A673 (cell line): Measurements from ENCODE around the gene CBLN3. TPM values are rescaled to one million over a fixed set of nuclear protein-coding genes. Genes with fewer than 3 reads are reported as not detected.

Source experiments
- BruUV-seq: library from RNA; stranded (reverse); fragments of 400-500 nt; replicated peaks from 2 replicates; lab custom pipeline; 2021; lab: Mats Ljungman, UMichigan
- CTCF ChIA-PET: fragments of 300-600 bp; sonication (Branson Sonifier 250); formaldehyde crosslinking; loops from one replicate; lab custom pipeline; 2022; ENCODE audit warnings: antibody characterized with exemption; lab: Charles Lee
- POLR2A ChIA-PET: fragments of 300-600 bp; sonication (Branson Sonifier 250); formaldehyde crosslinking; loops from one replicate; lab custom pipeline; 2022; ENCODE audit warnings: antibody characterized with exemption; ENCODE audit not compliant: low non-redundant PET; lab: Charles Lee
- DNase-seq: peaks from one replicate; pipeline ENCODE4 v3.0.0-alpha.2; 2015; ENCODE audit warnings: low spot score
- H3K27ac ChIP-seq: fragments of 200-600 bp; sonication (generic); 2 replicates; pipeline ENCODE4 v1.5.1; 2016; ENCODE audit warnings: mixed run types, low read depth, mild to moderate bottlenecking, mixed read lengths, antibody characterized with exemption, low read length; ENCODE audit not compliant: poor library complexity, severe bottlenecking
- H3K27me3 ChIP-seq: fragments of 200-600 bp; sonication (generic); replicated peaks from 2 replicates; pipeline ENCODE4 v1.6.1; 2017; ENCODE audit warnings: mixed run types, low read depth, mild to moderate bottlenecking, mixed read lengths, antibody characterized with exemption, low read length; ENCODE audit not compliant: insufficient read depth, poor library complexity
- H3K36me3 ChIP-seq: fragments of 200-600 bp; sonication (generic); 2 replicates; pipeline ENCODE4 v1.6.1; 2016; ENCODE audit warnings: mixed run types, mild to moderate bottlenecking, mixed read lengths, antibody characterized with exemption, low read length; ENCODE audit not compliant: insufficient read depth, poor library complexity, severe bottlenecking
- H3K4me1 ChIP-seq: fragments of 200-600 bp; sonication (generic); 2 replicates; pipeline ENCODE4 v1.6.1; 2017; ENCODE audit warnings: mixed run types, mild to moderate bottlenecking, mixed read lengths, antibody characterized with exemption, low read length; ENCODE audit not compliant: insufficient read depth, poor library complexity, severe bottlenecking
- H3K4me3 ChIP-seq: fragments of 200-600 bp; sonication (generic); 2 replicates; pipeline ENCODE4 v1.5.1; 2016; ENCODE audit warnings: low read depth, mixed run types, mild to moderate bottlenecking, mixed read lengths, low read length; ENCODE audit not compliant: poor library complexity, severe bottlenecking
- H3K9me3 ChIP-seq: fragments of 200-600 bp; sonication (generic); 2 replicates; pipeline ENCODE4 v1.6.1; 2016; ENCODE audit warnings: mixed run types, low read depth, mild to moderate bottlenecking, mixed read lengths, antibody characterized with exemption, low read length; ENCODE audit not compliant: poor library complexity, severe bottlenecking
- EZH2 ChIP-seq: fragments of 200-600 bp; sonication (generic); IDR thresholded peaks from 2 replicates; pipeline ENCODE4 v1.6.1; 2017; ENCODE audit warnings: borderline replicate concordance, low read depth, mild to moderate bottlenecking, mixed read lengths, antibody characterized with exemption, low read length; ENCODE audit not compliant: poor library complexity, severe bottlenecking
- intact Hi-C: fragments of 100-400 bp; cut with micrococcal nuclease; formaldehyde crosslinking; loops from one replicate; pipeline ENCODE4 v1.10.0; 2022; ENCODE audit not compliant: unreplicated experiment
- total RNA-seq: library from RNA; stranded (reverse); gene quantifications from 2 replicates; pipeline ENCODE4 v1.2.3, GENCODE V29; 2021
- TF ChIP-seq, protein P1 (sequence below): fragments of 300-800, 200-600 bp; sonication (generic); conservative IDR thresholded peaks from 2 replicates; pipeline ENCODE4 v1.5.1; 2017; ENCODE audit warnings: low read depth, mild to moderate bottlenecking, antibody characterized with exemption, low read length, moderate library complexity, mixed read lengths

The CBLN3 gene
- total RNA-seq, 1 experiment from 2014 or later, result 0.80 TPM

DNA sequence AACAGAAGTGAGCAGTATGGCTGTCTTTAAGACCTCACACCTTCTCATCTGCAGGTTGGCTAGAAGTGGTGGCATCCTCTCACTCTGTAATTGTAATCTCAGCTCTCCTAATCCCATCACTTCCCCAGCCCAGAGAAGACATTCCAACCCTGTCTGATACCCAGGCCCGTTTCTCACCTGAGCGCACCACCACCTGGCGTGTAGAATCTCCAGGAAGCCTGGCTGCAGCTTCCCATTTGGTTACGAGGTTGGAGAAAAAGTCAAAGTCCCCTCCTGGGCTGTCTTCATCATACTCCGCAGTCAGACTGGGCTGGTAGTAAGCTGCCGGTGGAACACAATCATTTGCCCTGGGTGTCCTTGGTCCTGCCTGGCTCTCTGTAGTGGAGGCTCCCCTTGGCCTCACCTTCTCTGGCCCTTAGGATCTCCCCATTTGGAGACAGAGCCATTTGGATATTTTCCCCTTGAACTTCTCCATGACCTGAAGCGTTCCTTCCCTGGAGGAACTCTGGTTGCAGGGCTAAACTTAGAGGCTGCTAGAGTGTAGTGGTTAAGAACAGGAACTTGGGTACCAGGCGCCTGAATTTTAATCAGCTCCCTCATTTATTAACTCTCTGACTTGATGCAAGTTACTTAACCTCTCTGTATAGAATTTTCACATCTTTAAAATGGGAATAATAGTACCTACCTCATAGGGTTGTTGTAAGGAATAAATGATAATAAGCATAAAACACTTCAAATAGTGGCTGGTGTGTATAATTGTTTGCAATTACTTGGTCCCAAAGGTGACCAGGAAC, 11.3 kb upstream of the CBLN3 start:
- intact Hi-C loops, result no loop called here
- CTCF ChIA-PET, result interaction anchor here (1.4 kb wide), 2 partner anchors 107 kb away, joined by 3 to 6 read pairs; no protein-coding TSS in a partner anchor
- Histone ChIP-seq H3K36me3 (peaks cover 50% of the 10 kb centered on the region), H3K27me3 (no peaks in the 10 kb centered on the region), H3K9me3 (no peaks in the 10 kb centered on the region), H3K27ac (peak overlapping the region; percentile 97), H3K4me1 (peaks cover 20% of the 10 kb centered on the region), H3K4me3 (peak overlapping the region; percentile 76)
- TF ChIP-seq EZH2, result no peak
- TF ChIP-seq, protein P1, sequence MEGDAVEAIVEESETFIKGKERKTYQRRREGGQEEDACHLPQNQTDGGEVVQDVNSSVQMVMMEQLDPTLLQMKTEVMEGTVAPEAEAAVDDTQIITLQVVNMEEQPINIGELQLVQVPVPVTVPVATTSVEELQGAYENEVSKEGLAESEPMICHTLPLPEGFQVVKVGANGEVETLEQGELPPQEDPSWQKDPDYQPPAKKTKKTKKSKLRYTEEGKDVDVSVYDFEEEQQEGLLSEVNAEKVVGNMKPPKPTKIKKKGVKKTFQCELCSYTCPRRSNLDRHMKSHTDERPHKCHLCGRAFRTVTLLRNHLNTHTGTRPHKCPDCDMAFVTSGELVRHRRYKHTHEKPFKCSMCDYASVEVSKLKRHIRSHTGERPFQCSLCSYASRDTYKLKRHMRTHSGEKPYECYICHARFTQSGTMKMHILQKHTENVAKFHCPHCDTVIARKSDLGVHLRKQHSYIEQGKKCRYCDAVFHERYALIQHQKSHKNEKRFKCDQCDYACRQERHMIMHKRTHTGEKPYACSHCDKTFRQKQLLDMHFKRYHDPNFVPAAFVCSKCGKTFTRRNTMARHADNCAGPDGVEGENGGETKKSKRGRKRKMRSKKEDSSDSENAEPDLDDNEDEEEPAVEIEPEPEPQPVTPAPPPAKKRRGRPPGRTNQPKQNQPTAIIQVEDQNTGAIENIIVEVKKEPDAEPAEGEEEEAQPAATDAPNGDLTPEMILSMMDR, result no peak
- no peak for DNase-seq
- POLR2A ChIA-PET, result interaction anchor here (0.5 kb wide), 1 partner anchor 75 kb away, joined by 16 read pairs; no protein-coding TSS in a partner anchor
- no TSS peak for BruUV-seq

GRCh38 chr14:24439830-24440605, 10.6 kb upstream of the CBLN3 start:
- BruUV-seq, result no TSS peak
- no peak overlapping the region for H3K4me3 ChIP-seq
- peaks cover 20% of the 10 kb centered on the region for H3K4me1 ChIP-seq
- ChIA-PET POLR2A (interaction anchor here (0.5 kb wide), 1 partner anchor 74 kb away, joined by 16 read pairs; no protein-coding TSS in a partner anchor), CTCF (interaction anchor here (1.4 kb wide), 1 partner anchor 106 kb away, joined by 3 read pairs; no protein-coding TSS in a partner anchor)
- no peaks in the 10 kb centered on the region for H3K27me3 ChIP-seq
- H3K36me3 ChIP-seq, result peaks cover 50% of the 10 kb centered on the region
- DNase-seq, result no peak
- no peak for TF ChIP-seq EZH2
- TF ChIP-seq, protein P1, result no peak
- intact Hi-C loops, result loop anchor here (10.0 kb wide), 1 partner anchor 425 kb away; no protein-coding TSS in a partner anchor
- no peaks in the 10 kb centered on the region for H3K9me3 ChIP-seq
- no peak overlapping the region for H3K27ac ChIP-seq

DNA sequence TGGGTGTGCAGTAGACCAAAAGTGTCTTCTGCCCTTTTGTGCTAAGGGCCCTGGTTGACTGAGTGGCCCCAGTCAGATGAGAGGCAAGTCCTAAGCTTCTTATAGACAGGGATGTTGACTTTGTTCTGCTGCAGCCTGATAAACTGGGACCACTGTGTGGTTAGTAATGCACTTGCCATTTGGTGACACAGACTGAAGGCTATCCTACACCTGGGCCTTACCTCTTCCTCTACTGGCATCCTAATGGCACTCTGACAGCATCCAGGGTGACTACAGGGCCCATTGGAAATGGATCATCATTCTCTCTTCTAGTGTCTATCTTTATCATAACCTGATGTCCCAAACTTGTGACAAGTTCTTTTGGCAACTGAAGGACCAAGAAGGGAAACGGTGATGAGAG, 9.8 kb upstream of the CBLN3 start:
- ChIA-PET CTCF (no interaction called here), POLR2A (no interaction called here)
- Histone ChIP-seq H3K4me1 (peaks cover 20% of the 10 kb centered on the region), H3K27ac (no peak overlapping the region), H3K36me3 (peaks cover 50% of the 10 kb centered on the region), H3K27me3 (no peaks in the 10 kb centered on the region), H3K4me3 (no peak overlapping the region), H3K9me3 (no peaks in the 10 kb centered on the region)
- TF ChIP-seq, protein P1, result no peak
- no peak for TF ChIP-seq EZH2
- no TSS peak for BruUV-seq
- intact Hi-C loops, result loop anchor here (10.0 kb wide), 1 partner anchor 424 kb away; no protein-coding TSS in a partner anchor
- no peak for DNase-seq
